Fibroblast of lung (primary cell): ENCODE results near the gene LTC4S. TPM values are rescaled to one million over a fixed set of nuclear protein-coding genes. Genes with fewer than 3 reads are reported as not detected.
A peak's percentile ranks its signal among the peaks of the same experiment; 100 is the strongest.

ENCODE experiments used
- DNase-seq, 2 donors: peaks; one replicate each; pipeline versions ENCODE4 v3.0.0 to v3.0.0-alpha.2; 2010; ENCODE audit warnings: low read depth in 2 of 2
- H2AFZ ChIP-seq: 2 replicates; pipeline ENCODE4 v1.5.1; 2012; ENCODE audit warnings: low read length, control low read depth, inconsistent platforms
- H3K27ac ChIP-seq: 2 replicates; pipeline ENCODE4 v1.5.1; 2011; ENCODE audit warnings: low read length, control low read depth; ENCODE audit not compliant: insufficient read depth
- H3K27me3 ChIP-seq: 2 replicates; pipeline ENCODE4 v1.5.1; 2011; ENCODE audit warnings: mild to moderate bottlenecking, low read length; ENCODE audit not compliant: control insufficient read depth, insufficient read depth
- H3K36me3 ChIP-seq: 2 replicates; pipeline ENCODE4 v1.5.1; 2011; ENCODE audit warnings: low read length; ENCODE audit not compliant: control insufficient read depth, insufficient read depth
- H3K4me1 ChIP-seq: 2 replicates; pipeline ENCODE4 v1.5.1; 2011; ENCODE audit warnings: low read length; ENCODE audit not compliant: control insufficient read depth, insufficient read depth; ENCODE audit errors: extremely low read depth
- H3K4me2 ChIP-seq: 2 replicates; pipeline ENCODE4 v1.5.1; 2011; ENCODE audit warnings: low read length, control low read depth; ENCODE audit not compliant: insufficient read depth; ENCODE audit errors: extremely low read depth
- H3K4me3 ChIP-seq, 4 experiments: fragments of 200-600 bp in 1 of 4; sonication (generic) in 1 of 4; replicated peaks in 1 of 4; 2 replicates each; pipeline ENCODE4 v1.5.1; 2011 to 2016; ENCODE audit warnings: low read length in 4 of 4, low read depth in 3 of 4, mild to moderate bottlenecking in 3 of 4, control low read depth in 2 of 4, inconsistent platforms in 1 of 4, mixed read lengths in 1 of 4; ENCODE audit not compliant: insufficient read depth in 1 of 4; ENCODE audit errors: control extremely low read depth in 1 of 4
- H3K79me2 ChIP-seq: 2 replicates; pipeline ENCODE4 v1.5.1; 2012; ENCODE audit warnings: mild to moderate bottlenecking, low read length, inconsistent platforms; ENCODE audit not compliant: control insufficient read depth, insufficient read depth
- H3K9ac ChIP-seq: 2 replicates; pipeline ENCODE4 v1.5.1; 2011; ENCODE audit warnings: mild to moderate bottlenecking, low read length, control low read depth; ENCODE audit not compliant: insufficient read depth
- H3K9me3 ChIP-seq: 2 replicates; pipeline ENCODE4 v1.5.1; 2012; ENCODE audit warnings: low read depth, low read length; ENCODE audit not compliant: control insufficient read depth, insufficient read depth
- H4K20me1 ChIP-seq: 2 replicates; pipeline ENCODE4 v1.5.1; 2011; ENCODE audit warnings: low read length; ENCODE audit not compliant: control insufficient read depth, insufficient read depth; ENCODE audit errors: extremely low read depth
- EZH2 ChIP-seq: IDR thresholded peaks from 2 replicates; pipeline ENCODE4 v1.5.1; 2012; ENCODE audit warnings: low read length, control low read depth, mild to moderate bottlenecking; ENCODE audit errors: missing control alignments
- polyA plus RNA-seq, 2 donors: library from polyadenylated mRNA; depleted of rRNA in 1 of 2; stranded (reverse) in 1 of 2; unstranded in 1 of 2; fragments of >200 nt; gene quantifications; 2 replicates each; pipeline ENCODE4 v1.2.1, GENCODE V29; 2011 to 2012; ENCODE audit warnings: missing spikeins in 1 of 2
- total RNA-seq: library from RNA; depleted of rRNA; stranded (reverse); fragments of >200 nt; gene quantifications from 2 replicates; pipeline ENCODE4 v1.2.1, GENCODE V29; 2014
- TF ChIP-seq, protein P1 (sequence below), 2 donors: IDR thresholded peaks in 1 of 2; conservative IDR thresholded peaks in 1 of 2; 1 replicate in 1 of 2; 2 replicates in 1 of 2; pipeline ENCODE4 v1.5.1; 2011 to 2012; ENCODE audit warnings: low read length in 2 of 2, control low read depth in 1 of 2, inconsistent platforms in 1 of 2, low read depth in 1 of 2, mild to moderate bottlenecking in 1 of 2

The LTC4S gene
- total and polyA plus RNA-seq, 2 donors (not counting 1 experiment from before 2014, with no cell fraction given): 0.32 to 0.83 TPM

DNA sequence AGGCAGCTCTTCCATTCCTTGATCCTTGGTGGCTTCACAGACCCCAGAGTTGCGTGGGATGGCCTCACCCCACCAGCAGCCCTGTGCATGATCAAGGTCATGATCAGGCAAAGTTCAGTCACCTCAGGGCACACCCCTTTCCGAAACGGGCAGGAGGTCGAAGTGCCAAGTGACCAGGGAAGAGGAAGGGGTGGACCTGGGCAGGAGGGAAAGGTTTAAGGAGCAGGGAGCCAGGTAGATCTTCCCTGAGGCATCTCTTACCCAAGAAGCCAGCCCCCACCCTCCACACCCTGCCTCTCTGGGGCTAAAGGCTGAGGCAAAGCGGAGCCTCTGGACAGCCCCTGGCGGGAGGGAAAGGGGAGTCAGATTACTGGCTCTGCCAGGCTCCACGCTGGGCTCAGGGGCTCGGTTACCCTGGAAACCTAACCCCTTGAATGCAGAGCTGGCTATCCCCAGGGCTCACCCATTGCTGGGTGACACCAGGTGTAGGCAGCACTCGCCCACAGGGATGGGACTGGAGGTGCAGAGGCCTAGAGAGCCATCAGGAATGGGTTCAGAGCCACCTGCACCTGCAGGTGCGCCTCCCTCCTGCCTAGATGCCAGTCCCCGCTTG, 9.3 kb downstream of the LTC4S start:
- Histone ChIP-seq H3K36me3 (peaks cover 30% of the 10 kb centered on the region), H4K20me1 (no peaks in the 10 kb centered on the region), H3K27me3 (no peaks in the 10 kb centered on the region), H3K4me2 (no peak overlapping the region), H3K79me2 (peaks cover 45% of the 10 kb centered on the region), H3K4me1 (peaks cover 14% of the 10 kb centered on the region), H3K9me3 (no peaks in the 10 kb centered on the region), H3K4me3 (no peak overlapping the region), H3K9ac (no peak overlapping the region), H3K27ac (no peak overlapping the region), H2AFZ (no peak overlapping the region)
- TF ChIP-seq, protein P1, sequence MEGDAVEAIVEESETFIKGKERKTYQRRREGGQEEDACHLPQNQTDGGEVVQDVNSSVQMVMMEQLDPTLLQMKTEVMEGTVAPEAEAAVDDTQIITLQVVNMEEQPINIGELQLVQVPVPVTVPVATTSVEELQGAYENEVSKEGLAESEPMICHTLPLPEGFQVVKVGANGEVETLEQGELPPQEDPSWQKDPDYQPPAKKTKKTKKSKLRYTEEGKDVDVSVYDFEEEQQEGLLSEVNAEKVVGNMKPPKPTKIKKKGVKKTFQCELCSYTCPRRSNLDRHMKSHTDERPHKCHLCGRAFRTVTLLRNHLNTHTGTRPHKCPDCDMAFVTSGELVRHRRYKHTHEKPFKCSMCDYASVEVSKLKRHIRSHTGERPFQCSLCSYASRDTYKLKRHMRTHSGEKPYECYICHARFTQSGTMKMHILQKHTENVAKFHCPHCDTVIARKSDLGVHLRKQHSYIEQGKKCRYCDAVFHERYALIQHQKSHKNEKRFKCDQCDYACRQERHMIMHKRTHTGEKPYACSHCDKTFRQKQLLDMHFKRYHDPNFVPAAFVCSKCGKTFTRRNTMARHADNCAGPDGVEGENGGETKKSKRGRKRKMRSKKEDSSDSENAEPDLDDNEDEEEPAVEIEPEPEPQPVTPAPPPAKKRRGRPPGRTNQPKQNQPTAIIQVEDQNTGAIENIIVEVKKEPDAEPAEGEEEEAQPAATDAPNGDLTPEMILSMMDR (conservative IDR thresholded peaks at IDR 0.05 in 1 of 2, IDR thresholded peaks at IDR 0.05 in 1 of 2; ENCODE audit: low read depth in 1 of 2, low read length in 2 of 2): no peak
- no peak for TF ChIP-seq EZH2
- DNase-seq: no peak

DNA sequence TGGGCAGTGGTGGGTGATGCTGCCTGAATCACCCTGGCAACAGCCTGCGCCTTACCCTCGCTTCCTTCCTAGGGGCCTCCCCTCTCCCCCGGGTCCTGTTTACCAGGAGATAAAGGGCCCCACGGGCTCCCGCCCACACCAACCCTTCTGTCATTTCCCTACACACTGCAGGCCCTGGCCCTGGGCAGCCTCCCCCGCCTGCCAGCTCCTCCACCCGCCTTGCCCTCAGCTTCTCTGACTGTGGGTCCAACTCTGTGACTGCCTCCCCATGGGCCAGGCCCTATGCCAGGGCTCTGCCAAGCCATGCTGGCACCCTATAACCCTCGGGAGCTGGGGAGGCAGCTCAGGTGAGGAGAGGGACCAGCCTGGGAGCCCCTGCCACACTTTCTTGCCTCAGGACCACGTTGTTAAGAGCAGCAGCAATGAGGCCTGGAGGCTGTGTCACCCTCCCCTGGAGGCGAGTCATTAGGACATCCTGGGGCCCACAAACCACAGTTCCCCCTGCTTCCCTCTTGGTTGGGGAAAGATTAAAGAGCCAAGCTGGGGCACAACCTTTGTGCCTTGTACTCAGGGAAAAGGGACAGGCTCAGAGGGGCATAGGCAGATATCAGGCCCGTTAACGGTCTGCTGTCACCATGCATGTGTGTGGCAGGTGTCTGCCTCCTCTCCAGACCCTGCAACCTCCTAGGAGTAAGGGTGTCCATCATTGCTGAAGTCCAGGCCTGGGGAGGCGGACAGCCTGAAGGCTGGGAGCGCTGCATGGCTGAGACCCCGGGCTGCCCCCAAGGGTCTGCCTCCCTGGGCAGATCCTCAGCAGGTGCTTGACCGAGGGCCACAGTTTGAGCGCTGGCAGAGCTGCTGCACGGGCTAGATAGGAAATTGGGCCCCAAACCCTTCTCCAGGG, 10.1 kb downstream of the LTC4S start:
- Histone ChIP-seq H3K4me2 (peak overlapping the region; percentile 59), H3K27ac (peak overlapping the region; percentile 28), H3K4me1 (peaks cover 14% of the 10 kb centered on the region), H3K27me3 (no peaks in the 10 kb centered on the region), H3K9ac (no peak overlapping the region), H4K20me1 (no peaks in the 10 kb centered on the region), H3K9me3 (no peaks in the 10 kb centered on the region), H3K36me3 (peaks cover 23% of the 10 kb centered on the region), H3K79me2 (peaks cover 45% of the 10 kb centered on the region), H2AFZ (no peak overlapping the region), H3K4me3 (peak overlapping the region in 1 of 4 experiments; percentile 75)
- DNase-seq: no peak
- TF ChIP-seq EZH2: no peak
- TF ChIP-seq, protein P1 (conservative IDR thresholded peaks at IDR 0.05 in 1 of 2, IDR thresholded peaks at IDR 0.05 in 1 of 2; ENCODE audit: low read depth in 1 of 2, low read length in 2 of 2): no peak

DNA sequence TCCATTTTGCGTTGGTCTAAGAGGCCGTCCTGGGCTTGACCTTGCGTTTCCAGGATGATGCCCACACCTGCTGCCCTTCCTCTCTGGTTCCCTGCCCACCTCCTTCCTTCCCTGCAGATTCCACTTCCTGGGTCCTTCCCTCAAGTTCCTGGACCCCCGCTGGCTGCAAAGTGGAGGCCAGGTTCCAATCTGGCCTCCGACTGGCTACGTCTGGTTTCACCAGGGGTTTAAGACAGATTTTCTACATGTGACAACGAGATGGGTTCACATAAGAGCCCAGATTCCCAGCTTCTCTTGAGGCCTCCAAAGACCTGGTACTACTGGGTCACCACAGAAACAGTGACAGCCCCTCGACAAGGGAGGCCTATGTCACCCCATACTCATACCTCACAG, 10.8 kb downstream of the LTC4S start:
- Histone ChIP-seq H3K79me2 (peaks cover 45% of the 10 kb centered on the region), H3K27ac (no peak overlapping the region), H3K27me3 (no peaks in the 10 kb centered on the region), H3K4me3 (peak overlapping the region; percentile 58 to 82 (median 75)), H3K9me3 (no peaks in the 10 kb centered on the region), H4K20me1 (no peaks in the 10 kb centered on the region), H3K4me1 (peaks cover 14% of the 10 kb centered on the region), H3K9ac (peak overlapping the region; percentile 36), H3K36me3 (peaks cover 18% of the 10 kb centered on the region), H2AFZ (no peak overlapping the region), H3K4me2 (peak overlapping the region; percentile 89)
- no peak for TF ChIP-seq EZH2
- TF ChIP-seq, protein P1 (conservative IDR thresholded peaks at IDR 0.05 in 1 of 2, IDR thresholded peaks at IDR 0.05 in 1 of 2; ENCODE audit: low read depth in 1 of 2, low read length in 2 of 2): no peak
- no peak for DNase-seq
